Muscle of back (tissue), 11 donors: Measurements from ENCODE around the gene CALY. TPM values are rescaled to one million over a fixed set of nuclear protein-coding genes. Genes with fewer than 3 reads are reported as not detected.

Experiments used
- DNase-seq, 3 donors: peaks; one replicate each; pipeline versions ENCODE4 v3.0.0 to v3.0.0-alpha.2; 2013
- polyA plus RNA-seq, 10 donors: library from polyadenylated mRNA; unstranded; fragments of 120-200 nt; gene quantifications; one replicate each; pipeline ENCODE4 v1.2.1, GENCODE V29; 2013; ENCODE audit not compliant: insufficient read length in 10 of 10

CALY gene
- polyA plus RNA-seq, 10 donors = 0.30 TPM; not detected in 9

GRCh38 chr10:133311570-133311969 is 25.1 kb downstream of the CALY start:
- DNase-seq = no peak

- DNase-seq = no peak
Measured at GRCh38 chr10:133310789-133311188, 25.9 kb downstream of the CALY start.

- DNase-seq = no peak
Measured at GRCh38 chr10:133310399-133310755, 26.3 kb downstream of the CALY start.

GRCh38 chr10:133309720-133310398 is 26.8 kb downstream of the CALY start:
- DNase-seq = no peak

DNA sequence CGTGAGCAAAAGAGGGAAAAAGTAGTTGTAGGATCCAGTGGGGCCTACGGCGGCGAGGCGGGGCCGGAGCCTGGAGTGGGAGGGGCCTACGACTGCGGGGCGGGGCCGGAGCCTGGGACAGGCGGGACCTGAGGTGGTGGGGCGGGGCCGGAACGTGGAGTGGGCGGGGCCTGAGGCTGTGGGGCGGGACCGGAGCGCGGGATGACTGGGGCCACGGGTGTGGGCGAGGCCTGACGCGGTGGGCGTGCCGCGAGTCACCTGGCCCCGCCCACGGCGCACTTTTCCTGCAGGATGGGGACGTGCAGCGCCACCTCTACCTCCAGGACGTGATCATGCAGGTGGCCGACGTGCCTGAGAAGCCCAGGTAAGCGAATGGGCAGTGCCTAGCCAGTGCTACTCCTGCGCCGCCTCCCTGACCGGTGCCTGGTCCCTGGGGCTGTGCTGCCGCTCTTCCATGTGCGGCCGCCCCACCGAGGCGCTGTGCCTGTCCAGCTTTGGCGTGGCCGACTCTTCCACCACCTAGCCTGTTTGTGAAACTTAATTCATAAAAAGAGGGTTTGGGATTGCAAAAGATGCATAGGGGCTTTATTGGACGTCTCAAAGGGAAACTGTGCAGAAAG is 27.5 kb downstream of the CALY start:
- DNase-seq = peak; percentile 84 to 96 (median 88)

- peak; percentile 86 to 97 (median 92) for DNase-seq
Measured at GRCh38 chr10:133308421-133309099, 28.1 kb downstream of the CALY start, which contains the start of the genes TUBGCP2 and ZNF511. Gene TUBGCP2 (minus strand): TSS chr10:133308872. CDS start chr10:133302941, 5,931 bp downstream. Gene ZNF511 (plus strand): TSS chr10:133308914. CDS start chr10:133308944, 30 bp downstream.

DNA sequence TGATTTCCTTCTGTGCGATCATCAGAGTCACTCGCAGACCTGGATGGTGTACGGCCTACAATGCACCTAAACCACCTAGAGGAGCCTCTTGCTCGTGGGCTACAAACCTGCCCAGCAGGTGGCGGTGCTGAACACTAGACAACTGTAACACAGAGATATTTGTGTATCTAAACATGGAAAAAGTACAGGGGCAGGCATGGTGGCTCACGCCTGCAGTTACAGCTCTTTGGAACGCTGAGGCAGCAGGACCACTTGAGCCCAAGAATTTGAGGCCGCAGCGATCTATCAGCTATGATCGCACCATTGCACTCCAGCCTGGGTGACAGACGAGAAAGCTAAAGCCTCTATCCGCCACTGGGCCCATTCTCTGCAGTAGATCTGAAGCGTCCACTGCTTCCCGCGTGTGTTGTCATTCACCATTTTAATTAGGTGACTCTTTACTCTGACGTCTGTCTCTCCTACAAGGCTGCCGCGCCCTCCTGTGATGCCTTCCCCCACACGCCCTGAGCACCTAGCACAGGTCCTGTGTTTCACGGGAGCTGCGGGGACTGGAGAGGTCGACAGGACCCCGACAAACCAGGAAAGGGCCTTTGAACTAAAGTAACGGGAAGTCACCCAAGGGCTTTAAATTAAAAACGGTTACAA is 28.8 kb downstream of the CALY start:
- peak in 2 of 3 donors; percentile 51 to 76 for DNase-seq

DNA sequence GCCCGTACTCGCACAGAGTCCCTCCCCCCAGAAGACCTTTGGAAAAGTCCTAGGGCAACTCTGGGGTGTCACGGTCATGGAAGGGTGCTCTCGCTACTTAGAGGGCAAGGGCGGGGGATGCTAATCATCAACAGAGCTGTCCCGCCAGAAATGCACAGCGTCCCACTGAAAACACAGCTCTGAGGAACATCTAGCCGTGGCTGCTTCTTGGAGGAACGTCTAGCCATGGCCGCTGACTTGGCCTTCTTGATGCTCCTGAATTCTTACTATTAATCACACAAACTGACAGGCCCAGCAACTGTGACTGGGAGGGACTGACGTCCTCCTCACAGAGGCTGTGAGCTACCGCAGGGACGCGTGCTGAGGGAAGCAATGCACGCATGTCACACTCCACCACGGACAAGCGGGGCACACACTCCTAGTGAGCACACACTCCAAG is 29.7 kb downstream of the CALY start:
- DNase-seq = no peak

DNA sequence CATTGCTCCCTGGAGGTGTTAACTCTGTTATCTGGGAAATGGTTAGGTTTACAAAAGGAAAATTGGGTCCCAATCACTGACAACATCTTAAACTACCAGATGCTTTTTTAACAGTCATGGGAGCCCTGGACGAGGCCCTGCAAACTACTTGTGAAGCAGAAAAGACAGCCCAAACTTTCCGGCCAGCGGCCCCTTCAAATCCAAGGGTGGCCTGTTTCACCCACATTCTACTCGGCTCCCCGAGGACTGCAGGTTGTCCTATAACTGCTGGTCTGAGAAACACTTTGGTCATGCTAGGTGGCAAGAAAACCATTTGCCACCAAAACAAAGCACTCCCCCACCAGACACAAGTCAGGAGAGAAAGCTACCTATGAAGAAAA is 30.6 kb downstream of the CALY start:
- no peak for DNase-seq

DNA sequence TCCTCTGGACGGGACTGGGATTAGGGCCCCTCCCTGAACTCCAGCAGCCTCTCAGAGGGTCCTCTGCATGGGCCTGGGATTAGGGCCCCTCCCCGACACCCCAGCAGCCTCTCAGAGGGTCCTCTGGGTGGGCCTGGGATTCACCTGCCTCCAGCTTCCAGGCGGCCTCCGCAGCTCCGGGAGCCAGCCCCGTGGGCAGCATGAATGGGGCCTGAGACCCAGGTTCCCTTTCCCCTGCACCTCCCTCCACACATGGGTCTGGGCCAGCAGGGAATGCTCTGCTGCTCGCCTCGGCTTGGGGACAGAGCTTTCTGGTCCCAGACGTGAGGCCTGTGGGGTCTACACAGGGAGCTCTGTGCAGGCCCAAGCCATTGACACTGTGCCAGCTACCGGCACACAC is 33.5 kb downstream of the CALY start:
- DNase-seq = no peak

DNA sequence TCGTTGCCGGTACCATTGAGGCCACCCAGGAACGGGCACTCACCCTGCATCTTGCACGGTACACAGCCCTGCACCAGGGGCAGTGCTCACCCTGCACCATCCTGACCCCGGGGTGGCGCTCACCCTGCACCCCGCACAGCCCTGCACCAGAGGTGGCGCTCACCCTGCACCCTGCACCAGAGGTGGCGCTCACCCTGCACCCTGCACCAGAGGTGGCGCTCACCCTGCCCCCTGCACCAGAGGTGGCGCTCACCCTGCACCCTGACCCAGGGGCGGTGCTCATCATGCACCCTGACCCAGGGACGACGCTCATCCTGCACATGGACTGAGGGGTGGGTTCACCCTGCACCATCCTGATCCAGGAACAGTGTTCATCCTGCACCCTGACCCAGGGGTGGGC is 34.5 kb downstream of the CALY start:
- no peak for DNase-seq

GRCh38 chr10:133299738-133300137 is 37.0 kb downstream of the CALY start:
- no peak for DNase-seq

DNA sequence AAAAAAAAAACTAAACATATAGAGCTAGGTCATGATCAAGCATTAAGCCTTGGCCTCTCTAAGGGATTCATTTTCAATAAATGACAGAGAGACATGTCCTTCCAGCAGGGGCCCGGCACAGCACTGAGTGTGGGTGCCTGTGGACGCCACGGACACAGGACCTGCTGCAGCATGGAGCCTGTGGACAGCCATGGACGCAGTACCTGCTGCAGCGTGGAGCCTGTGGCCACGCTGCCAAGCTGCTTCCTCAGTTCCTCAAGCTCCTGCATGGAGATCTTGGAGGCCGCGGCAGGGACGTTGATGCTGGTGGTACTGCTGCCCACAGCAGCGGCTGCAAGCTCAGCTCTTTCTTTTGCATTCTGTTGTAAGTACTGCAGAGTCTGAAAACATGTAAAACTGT is 37.5 kb downstream of the CALY start:
- no peak for DNase-seq

DNA sequence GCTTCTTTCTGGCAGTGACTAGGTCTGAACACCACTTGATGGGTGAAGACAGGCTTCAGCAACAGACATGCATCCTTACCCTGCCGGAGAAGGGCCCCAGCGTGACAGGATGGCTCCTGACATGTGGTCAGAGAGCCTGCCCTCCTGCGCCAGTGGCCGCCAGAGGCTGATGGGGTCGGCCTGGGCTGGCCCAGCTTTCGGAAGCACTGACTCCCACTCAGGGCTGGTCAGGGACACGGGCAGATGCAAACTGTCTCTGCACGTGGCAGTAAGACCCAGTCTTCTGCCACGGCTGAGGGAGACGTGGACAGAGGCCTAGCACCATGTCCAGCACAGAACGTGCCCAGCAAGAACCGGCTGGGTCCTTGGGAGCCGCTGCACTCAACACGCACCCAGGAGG is 38.2 kb downstream of the CALY start:
- DNase-seq = no peak

DNA sequence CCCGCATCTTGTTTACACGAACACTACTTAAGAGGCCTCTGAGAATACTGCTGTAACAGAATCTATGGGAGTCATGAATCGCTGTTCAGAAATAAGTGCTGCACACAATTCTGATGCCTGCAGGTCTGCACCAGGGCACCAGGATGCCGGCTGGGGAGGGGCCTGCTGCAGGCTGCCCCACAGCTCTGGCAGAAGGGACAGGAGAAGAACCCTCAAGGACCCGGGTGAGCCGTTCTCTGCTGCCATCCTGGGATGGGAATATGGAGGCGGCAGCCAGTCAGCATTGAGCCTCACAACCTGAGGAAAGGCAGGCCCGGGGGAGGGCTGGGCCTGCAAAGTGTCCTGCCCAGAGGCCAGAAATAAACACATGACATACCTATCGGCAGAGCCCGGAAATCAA is 39.2 kb downstream of the CALY start:
- no peak for DNase-seq

GRCh38 chr10:133295426-133296320 is 41.0 kb downstream of the CALY start:
- no peak for DNase-seq

GRCh38 chr10:133294189-133294588 is 42.5 kb downstream of the CALY start:
- no peak for DNase-seq

- no peak for DNase-seq
Measured at GRCh38 chr10:133293810-133294119, 42.9 kb downstream of the CALY start.

DNA sequence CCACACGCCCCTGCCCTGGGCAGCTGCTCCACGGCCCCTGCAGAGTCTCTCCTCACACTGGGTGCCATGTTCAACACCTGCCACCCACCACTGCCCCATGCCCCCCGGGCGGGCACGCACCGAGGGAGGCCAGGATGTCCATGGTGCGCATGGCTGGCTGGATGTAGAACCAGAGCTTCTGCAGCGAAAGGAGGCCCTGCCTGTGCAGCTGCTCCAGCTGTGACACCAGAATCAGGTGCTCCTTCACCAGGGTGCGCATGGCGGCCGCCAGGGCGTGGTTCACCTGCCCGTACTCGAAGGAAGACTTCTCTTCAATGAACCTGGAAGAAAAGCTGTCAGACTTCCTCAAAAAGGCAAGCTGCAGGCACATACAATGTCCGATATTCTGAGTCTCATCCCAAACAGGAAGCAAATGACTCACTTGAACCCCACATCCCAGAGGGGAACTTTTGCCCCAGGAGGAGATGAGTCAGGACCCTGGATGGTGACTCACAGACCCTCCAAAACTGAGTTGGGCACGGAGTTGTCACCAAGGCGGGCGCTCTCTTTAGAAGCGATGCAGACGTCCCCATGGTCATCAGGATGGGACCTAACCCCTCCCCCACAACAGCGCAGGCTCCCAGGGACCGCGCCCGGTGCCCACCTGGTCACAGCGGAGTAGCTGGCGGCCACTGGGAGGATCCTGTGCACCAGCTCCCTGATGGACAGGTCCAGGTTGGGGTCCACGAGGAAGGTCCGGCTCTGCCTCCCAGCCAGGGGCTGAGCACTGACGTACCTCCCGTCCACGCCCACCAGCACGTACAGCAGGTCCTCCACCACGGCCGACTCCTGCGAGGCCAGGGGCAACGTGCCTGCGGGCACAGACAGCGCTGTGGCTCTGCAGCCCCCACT is 43.5 kb downstream of the CALY start:
- DNase-seq = peak in 1 of 3 donors; percentile 33

DNA sequence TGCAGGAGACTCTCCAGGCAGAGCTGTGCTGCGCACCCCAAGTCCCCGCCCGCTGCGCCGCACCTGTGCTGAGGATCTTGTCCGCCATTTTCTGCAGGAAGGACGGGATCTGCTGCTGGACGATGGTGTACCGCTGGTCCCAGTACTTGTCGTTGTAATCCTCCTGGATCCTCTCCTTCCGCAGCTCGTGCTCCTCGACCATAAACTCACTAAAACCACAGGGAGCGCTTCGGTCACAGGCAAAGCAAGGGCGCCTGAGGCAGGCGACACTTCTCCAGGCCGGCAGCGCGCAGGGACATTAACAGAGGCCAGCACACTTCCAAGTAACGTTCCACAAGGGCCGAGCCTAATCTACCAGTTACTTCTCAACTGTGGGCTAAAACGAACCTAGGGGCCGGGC is 46.9 kb downstream of the CALY start:
- no peak for DNase-seq
